ENCODE data around the gene WEE1. TPM values are rescaled to one million over a fixed set of nuclear protein-coding genes. Genes with fewer than 3 reads are reported as not detected.
A peak's percentile ranks its signal among the peaks of the same experiment; 100 is the strongest.

Gene WEE1
- total RNA-seq, 2 experiments from 2014 or later: 44.8 to 46.5 TPM

- intact Hi-C loops (cut with DNase I, micrococcal nuclease): no loop called here
- Mint-ChIP-seq H3K4me1 (peaks cover 31% of the 10 kb centered on the region), H3K4me3 (peak overlapping the region; percentile 94), H3K27me3 (peaks cover 3% of the 10 kb centered on the region), H3K36me3 (ENCODE audit: low read depth) (peaks cover 52% of the 10 kb centered on the region), H3K9me3 (ENCODE audit: low read depth) (no peaks in the 10 kb centered on the region), H3K27ac (peak overlapping the region; percentile 82)
- no peak for ATAC-seq
- CTCF ChIA-PET: interaction anchor here (0.6 to 5.5 kb wide), 7 partner anchors 12 to 871 kb away, joined by 3 to 37 read pairs (median 4); no protein-coding TSS in a partner anchor
- POLR2A ChIA-PET: interaction anchor here (0.6 kb wide), 1 partner anchor 191 kb away, joined by 3 read pairs; the partner anchor contains the start of gene IPO7
- no peak for DNase-seq
These were observed 2.1 kb downstream of the WEE1 start for GRCh38 chr11:9575260-9576240.

GRCh38 chr11:9576701-9577381 lies 3.4 kb downstream of the WEE1 start:
- ATAC-seq (no peak), DNase-seq (no peak)
- H3K36me3 Mint-ChIP-seq (ENCODE audit: low read depth): peaks cover 64% of the 10 kb centered on the region
- H3K4me1 Mint-ChIP-seq: peaks cover 31% of the 10 kb centered on the region
- H3K9me3 Mint-ChIP-seq (ENCODE audit: low read depth): no peaks in the 10 kb centered on the region
- POLR2A ChIA-PET: interaction anchor here (0.6 to 1.3 kb wide), 2 partner anchors 24 to 162 kb away, joined by 8 to 10 read pairs; no protein-coding TSS in a partner anchor
- H3K27ac Mint-ChIP-seq: no peak overlapping the region
- H3K4me3 Mint-ChIP-seq: peak overlapping the region; percentile 94
- intact Hi-C loops (cut with DNase I, micrococcal nuclease): no loop called here
- CTCF ChIA-PET: interaction anchor here (0.5 to 5.5 kb wide), 8 partner anchors 20 to 392 kb away, joined by 3 to 37 read pairs (median 4); no protein-coding TSS in a partner anchor
- peaks cover 3% of the 10 kb centered on the region for H3K27me3 Mint-ChIP-seq

- intact Hi-C loops (cut with DNase I, micrococcal nuclease): no loop called here
These were observed 4.1 kb downstream of the WEE1 start for GRCh38 chr11:9577556-9577955.

GRCh38 chr11:9580894-9581293 lies 7.4 kb downstream of the WEE1 start:
- Mint-ChIP-seq H3K27me3 (no peaks in the 10 kb centered on the region), H3K4me1 (peaks cover 24% of the 10 kb centered on the region), H3K36me3 (ENCODE audit: low read depth) (peaks cover 78% of the 10 kb centered on the region), H3K9me3 (ENCODE audit: low read depth) (no peaks in the 10 kb centered on the region), H3K27ac (no peak overlapping the region), H3K4me3 (no peak overlapping the region)
- intact Hi-C loops (cut with DNase I, micrococcal nuclease): loop anchor here in 1 of 2 experiments (10.0 kb wide), 1 partner anchor 166 kb away; no protein-coding TSS in a partner anchor
- ATAC-seq (no peak), DNase-seq (no peak)
- CTCF ChIA-PET: no interaction called here
- POLR2A ChIA-PET: no interaction called here

More at GRCh38 chr11:9577556-9577955, 4.1 kb downstream of the WEE1 start:
- Mint-ChIP-seq H3K4me3 (peak overlapping the region; percentile 51), H3K27ac (peak overlapping the region; percentile 19), H3K9me3 (ENCODE audit: low read depth) (no peaks in the 10 kb centered on the region), H3K27me3 (peaks cover 3% of the 10 kb centered on the region), H3K4me1 (peaks cover 31% of the 10 kb centered on the region), H3K36me3 (ENCODE audit: low read depth) (peaks cover 72% of the 10 kb centered on the region)
- DNase-seq (no peak), ATAC-seq (no peak)
- ChIA-PET POLR2A (interaction anchor here (0.6 to 1.3 kb wide), 2 partner anchors 23 to 161 kb away, joined by 8 to 10 read pairs; no protein-coding TSS in a partner anchor), CTCF (interaction anchor here (0.5 to 5.5 kb wide), 7 partner anchors 24 to 392 kb away, joined by 3 to 37 read pairs (median 4); no protein-coding TSS in a partner anchor)

- ATAC-seq: no peak
- H3K4me3 Mint-ChIP-seq: no peak overlapping the region
- intact Hi-C loops (cut with DNase I, micrococcal nuclease): loop anchor here in 1 of 2 experiments (10.0 kb wide), 1 partner anchor 167 kb away; no protein-coding TSS in a partner anchor
- CTCF ChIA-PET: interaction anchor here (1.4 to 1.6 kb wide), 2 partner anchors 16 to 31 kb away, joined by 3 to 5 read pairs; no protein-coding TSS in a partner anchor
- no peak for DNase-seq
- POLR2A ChIA-PET: no interaction called here
- no peak overlapping the region for H3K27ac Mint-ChIP-seq
- H3K27me3 Mint-ChIP-seq: no peaks in the 10 kb centered on the region
- no peaks in the 10 kb centered on the region for H3K9me3 Mint-ChIP-seq (ENCODE audit: low read depth)
- peaks cover 19% of the 10 kb centered on the region for H3K4me1 Mint-ChIP-seq
- H3K36me3 Mint-ChIP-seq (ENCODE audit: low read depth): peaks cover 77% of the 10 kb centered on the region
These were observed 8.2 kb downstream of the WEE1 start for GRCh38 chr11:9581556-9582161.

GRCh38 chr11:9590717-9591116 lies 17.2 kb downstream of the WEE1 start:
- no peak overlapping the region for H3K4me3 Mint-ChIP-seq
- no peak for DNase-seq
- ATAC-seq: no peak
- ChIA-PET POLR2A (interaction anchor here (0.6 kb wide), 1 partner anchor 701 kb away, joined by 7 read pairs; no protein-coding TSS in a partner anchor), CTCF (interaction anchor here (0.5 to 6.8 kb wide), 3 partner anchors 22 to 1224 kb away, joined by 3 to 29 read pairs (median 3); no protein-coding TSS in a partner anchor)
- intact Hi-C loops (cut with DNase I, micrococcal nuclease): no loop called here
- H3K36me3 Mint-ChIP-seq (ENCODE audit: low read depth): peaks cover 38% of the 10 kb centered on the region
- H3K27ac Mint-ChIP-seq: no peak overlapping the region
- H3K27me3 Mint-ChIP-seq: no peaks in the 10 kb centered on the region
- no peaks in the 10 kb centered on the region for H3K9me3 Mint-ChIP-seq (ENCODE audit: low read depth)
- no peaks in the 10 kb centered on the region for H3K4me1 Mint-ChIP-seq

GRCh38 chr11:9594267-9595046 lies 21.0 kb downstream of the WEE1 start:
- intact Hi-C loops (cut with DNase I, micrococcal nuclease): no loop called here
- ChIA-PET POLR2A (no interaction called here), CTCF (interaction anchor here (1.1 to 1.3 kb wide), 3 partner anchors 7 to 154 kb away, joined by 3 to 9 read pairs (median 3); no protein-coding TSS in a partner anchor)
- no peak overlapping the region for H3K4me3 Mint-ChIP-seq
- H3K36me3 Mint-ChIP-seq (ENCODE audit: low read depth): peaks cover 9% of the 10 kb centered on the region
- no peak for DNase-seq
- H3K27me3 Mint-ChIP-seq: no peaks in the 10 kb centered on the region
- no peak overlapping the region for H3K27ac Mint-ChIP-seq
- no peaks in the 10 kb centered on the region for H3K9me3 Mint-ChIP-seq (ENCODE audit: low read depth)
- ATAC-seq: no peak
- H3K4me1 Mint-ChIP-seq: no peaks in the 10 kb centered on the region

GRCh38 chr11:9596926-9597464 lies 23.5 kb downstream of the WEE1 start:
- CTCF ChIA-PET: interaction anchor here (0.6 to 2.4 kb wide), 6 partner anchors 10 to 165 kb away, joined by 3 to 7 read pairs (median 4); no protein-coding TSS in a partner anchor
- POLR2A ChIA-PET: no interaction called here
- DNase-seq: no peak
- H3K27ac Mint-ChIP-seq: no peak overlapping the region
- ATAC-seq: no peak
- H3K27me3 Mint-ChIP-seq: no peaks in the 10 kb centered on the region
- H3K4me3 Mint-ChIP-seq: no peak overlapping the region
- intact Hi-C loops (cut with DNase I, micrococcal nuclease): no loop called here
- no peaks in the 10 kb centered on the region for H3K9me3 Mint-ChIP-seq (ENCODE audit: low read depth)
- H3K36me3 Mint-ChIP-seq (ENCODE audit: low read depth): no peaks in the 10 kb centered on the region
- H3K4me1 Mint-ChIP-seq: peaks cover 17% of the 10 kb centered on the region

GRCh38 chr11:9600166-9600565 lies 26.7 kb downstream of the WEE1 start:
- peaks cover 25% of the 10 kb centered on the region for H3K4me1 Mint-ChIP-seq
- H3K9me3 Mint-ChIP-seq (ENCODE audit: low read depth): no peaks in the 10 kb centered on the region
- H3K36me3 Mint-ChIP-seq (ENCODE audit: low read depth): no peaks in the 10 kb centered on the region
- H3K27me3 Mint-ChIP-seq: no peaks in the 10 kb centered on the region
- no peak overlapping the region for H3K4me3 Mint-ChIP-seq
- H3K27ac Mint-ChIP-seq: peak overlapping the region; percentile 91
- no peak for DNase-seq
- ChIA-PET CTCF (interaction anchor here (0.6 to 2.4 kb wide), 8 partner anchors 12 to 636 kb away, joined by 3 to 58 read pairs (median 7); no protein-coding TSS in a partner anchor), POLR2A (interaction anchor here (0.7 to 1.8 kb wide), 4 partner anchors 13 to 140 kb away, joined by 3 to 9 read pairs (median 6); no protein-coding TSS in a partner anchor)
- ATAC-seq: no peak
- intact Hi-C loops (cut with DNase I, micrococcal nuclease): loop anchor here in 1 of 2 experiments (2.0 kb wide), 1 partner anchor 33 kb away; no protein-coding TSS in a partner anchor
